GM18858 (cell line): ENCODE measurements around the gene ADA.

Source experiments
- ATAC-seq: cut with Tn5 transposase; IDR thresholded peaks from one replicate; pipeline ENCODE4 v1.9.1; 2021; ENCODE audit not compliant: unreplicated experiment

ADA gene

DNA sequence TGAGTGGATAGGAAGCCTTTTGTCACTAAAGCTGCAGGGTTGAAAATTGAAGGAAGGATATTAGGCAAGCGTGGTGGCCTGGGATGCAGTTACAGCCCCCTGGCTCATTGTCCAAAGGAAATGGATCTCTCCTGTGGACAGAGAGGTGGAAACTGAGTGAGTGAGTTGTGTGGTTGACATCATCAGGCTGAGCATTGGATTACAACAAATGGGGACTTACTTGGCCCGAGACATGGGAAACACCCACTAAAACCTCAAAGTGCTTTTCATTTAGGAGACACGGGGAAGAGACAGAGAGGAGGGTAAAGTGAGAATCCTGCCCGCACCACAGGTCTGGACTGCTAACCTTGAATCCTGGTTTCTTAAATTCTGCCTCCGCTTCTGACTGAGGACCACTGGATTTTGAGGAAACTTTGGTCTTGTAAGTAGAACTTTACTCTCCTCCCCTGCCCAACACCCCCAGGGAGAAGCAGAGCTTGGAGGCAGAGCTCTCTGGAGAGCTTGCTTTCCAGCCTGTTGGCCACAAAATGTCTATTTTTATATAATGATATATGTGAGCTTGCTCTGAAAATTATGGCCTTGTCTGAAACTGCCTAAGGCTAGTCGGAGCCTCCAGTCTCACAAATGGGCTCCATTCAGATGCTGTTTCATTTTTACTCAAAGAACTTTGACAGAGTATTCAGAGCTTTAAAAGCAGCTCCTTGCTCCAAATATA lies 69.0 kb downstream of the ADA start, which contains the start of gene PKIG:
Gene PKIG (plus strand): TSS at position 269 of the 715 bp plus-strand sequence. CDS start 31,978 bp downstream, outside the sequence.
- ATAC-seq = no peak

DNA sequence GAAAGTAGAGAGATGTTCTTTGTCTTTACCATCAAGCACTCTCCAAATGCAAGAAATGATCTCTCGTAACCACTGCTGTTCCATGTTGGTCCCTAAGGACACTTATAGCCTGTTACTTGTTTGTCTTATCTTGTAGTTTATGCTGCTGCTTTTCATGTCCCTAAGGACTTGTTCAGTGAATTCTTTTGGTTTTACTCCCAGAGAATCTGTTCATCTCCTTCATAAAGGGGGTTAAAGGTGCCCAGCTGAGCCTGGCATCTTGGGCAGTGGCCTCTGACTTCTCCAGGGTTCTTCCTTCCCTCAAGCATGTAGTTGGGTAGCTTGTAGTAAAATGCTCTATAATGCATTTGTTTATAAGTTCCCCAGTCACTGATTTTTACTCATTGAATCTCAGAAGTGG lies 70.0 kb downstream of the ADA start:
- ATAC-seq = no peak

- ATAC-seq = no peak
Measured at GRCh38 chr20:44580581-44581268, 70.8 kb downstream of the ADA start.

DNA sequence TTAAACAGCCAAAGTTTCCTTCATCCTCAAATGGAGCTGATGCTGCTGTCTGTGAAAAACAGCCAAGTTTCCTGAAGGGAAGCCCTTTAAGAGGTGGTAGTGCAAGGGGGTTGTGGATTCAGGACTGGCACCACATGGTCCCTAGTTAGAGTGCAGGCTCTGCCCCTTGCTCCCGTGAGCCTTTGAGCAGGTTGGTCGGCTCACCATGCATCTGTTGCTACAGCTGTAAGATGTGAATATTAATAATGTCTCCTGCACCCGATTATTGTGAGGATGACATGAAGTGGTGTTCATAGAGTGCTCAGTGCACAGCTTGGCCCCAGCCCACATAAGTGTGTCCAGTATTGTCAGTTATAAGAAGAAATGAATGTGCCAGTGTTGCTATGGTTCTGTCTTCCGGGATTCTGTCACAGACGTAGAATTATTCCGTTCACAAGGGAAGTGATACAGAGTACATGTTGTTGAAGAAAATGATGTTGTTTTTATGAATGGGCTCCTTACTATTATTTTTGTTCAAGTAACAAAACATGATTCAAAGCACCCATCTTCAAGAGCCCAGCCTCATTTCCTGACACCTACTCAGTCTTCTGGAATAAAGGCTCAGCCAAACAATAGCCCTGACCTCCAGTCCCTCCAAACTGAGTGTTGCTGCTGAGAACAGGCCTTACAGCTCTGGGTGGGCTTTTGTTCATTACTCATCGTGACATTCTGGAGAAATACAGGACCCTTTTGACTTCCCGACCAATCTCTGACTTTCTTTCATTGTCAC lies 72.0 kb downstream of the ADA start:
- ATAC-seq = no peak

- no peak for ATAC-seq
Measured at GRCh38 chr20:44576297-44576696, 75.2 kb downstream of the ADA start.

DNA sequence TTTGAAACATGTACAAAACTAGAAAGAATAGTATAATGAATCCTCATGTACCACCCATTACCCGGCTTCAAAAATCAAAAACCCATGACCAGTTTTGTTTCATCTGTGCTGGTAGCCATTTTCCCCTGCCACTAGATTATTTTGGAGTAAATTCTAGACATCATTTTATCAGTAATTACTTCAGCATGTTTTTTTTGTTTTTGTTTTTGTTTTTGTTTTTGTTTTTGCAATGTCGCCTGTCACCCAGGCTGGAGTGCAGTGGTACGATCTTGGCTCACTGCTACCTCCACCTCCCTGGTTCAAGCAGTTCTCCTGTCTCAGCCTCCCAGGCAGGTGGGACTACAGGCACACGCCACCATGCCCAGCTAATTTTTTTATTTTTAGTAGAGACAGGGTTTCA lies 77.1 kb downstream of the ADA start:
- no peak for ATAC-seq

GRCh38 chr20:44573501-44573869 lies 78.0 kb downstream of the ADA start:
- ATAC-seq = no peak

DNA sequence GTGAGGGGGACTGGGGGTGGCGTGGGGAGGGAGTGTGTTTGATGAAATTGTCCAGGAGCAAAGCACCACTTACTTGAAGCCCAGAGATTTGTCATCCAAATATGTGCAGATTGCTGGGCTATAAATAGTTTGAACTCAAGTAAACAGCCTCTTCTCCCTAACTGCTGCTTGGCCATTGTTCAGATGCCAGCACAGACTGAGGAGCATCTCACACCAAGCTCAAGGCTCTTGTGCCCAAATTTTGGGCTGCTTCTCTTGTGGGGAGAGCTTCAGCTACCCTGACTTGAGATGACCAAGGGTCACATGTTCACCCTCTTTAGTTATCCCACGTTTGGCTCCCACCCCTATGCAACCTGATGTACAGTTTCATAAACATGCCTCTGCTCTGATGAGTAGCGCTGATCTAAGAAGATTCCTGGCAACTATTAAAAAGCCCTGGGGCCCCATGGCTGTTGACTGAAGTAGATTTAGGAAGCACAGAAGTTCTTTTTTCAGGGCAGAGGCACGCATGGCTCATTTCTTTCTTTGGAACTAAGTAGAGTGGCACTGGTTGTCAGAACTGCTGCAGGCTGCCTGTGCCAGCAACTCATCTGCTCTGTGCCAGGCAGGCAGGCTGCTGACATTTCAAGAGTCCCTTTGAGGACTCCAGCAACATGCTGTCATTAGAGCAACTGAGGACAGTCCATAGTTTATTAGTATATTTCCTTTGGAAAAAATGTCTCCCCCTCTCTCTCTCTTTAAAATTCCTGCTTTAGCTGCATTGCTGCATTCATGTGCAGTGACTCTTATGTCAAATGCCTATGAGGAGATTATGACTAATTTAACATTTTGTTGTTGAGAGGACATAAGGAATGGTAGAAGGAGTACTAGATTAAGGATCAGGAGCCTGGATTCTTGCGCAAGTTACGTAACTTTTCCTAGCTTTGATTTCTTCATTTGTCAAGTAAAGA lies 78.7 kb downstream of the ADA start:
- no peak for ATAC-seq

GRCh38 chr20:44571362-44571988 lies 80.0 kb downstream of the ADA start:
- ATAC-seq = no peak

DNA sequence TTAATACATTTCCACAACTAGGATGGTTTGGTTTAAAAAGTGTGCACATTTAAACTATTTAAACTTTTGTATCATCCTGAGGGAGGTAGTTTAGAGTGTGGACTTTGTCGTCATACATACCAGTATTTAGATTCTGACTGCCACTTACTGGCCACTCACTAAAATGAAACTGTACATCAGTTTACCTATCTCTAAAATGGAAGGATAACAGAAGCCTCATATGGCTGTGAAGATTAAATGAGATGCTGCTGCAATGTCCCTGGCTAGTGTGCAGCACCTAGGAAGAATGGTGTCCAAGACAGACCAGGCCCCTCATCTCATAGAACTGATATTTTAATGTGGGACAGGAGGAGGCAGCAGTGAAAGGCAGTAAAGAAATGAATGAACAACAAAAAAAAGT lies 81.1 kb downstream of the ADA start:
- ATAC-seq = no peak
